Smooth muscle cell (in vitro differentiated cells): ENCODE data around the gene ARID5B. TPM values are rescaled to one million over a fixed set of nuclear protein-coding genes. Genes with fewer than 3 reads are reported as not detected.

Source experiments
- DNase-seq: peaks from one replicate; lab custom pipeline; 2025; ENCODE audit not compliant: unreplicated experiment; lab: John Stamatoyannopoulos, UW
- H2AFZ ChIP-seq: fragments of 200-600 bp; sonication (generic); 2 replicates; pipeline ENCODE4 v1.6.0; 2016; ENCODE audit warnings: antibody characterized with exemption, low read depth, mild to moderate bottlenecking
- H3F3A ChIP-seq: fragments of 200-600 bp; sonication (generic); 2 replicates; pipeline ENCODE4 v1.6.0; 2017; ENCODE audit warnings: antibody characterized with exemption, low read depth
- H3K27ac ChIP-seq: fragments of 200-600 bp; sonication (generic); 2 replicates; pipeline ENCODE4 v1.5.1; 2016; ENCODE audit warnings: low read depth, mild to moderate bottlenecking
- H3K27me3 ChIP-seq: fragments of 200-600 bp; sonication (generic); 2 replicates; pipeline ENCODE4 v1.6.1; 2016; ENCODE audit warnings: low read depth, mild to moderate bottlenecking
- H3K36me3 ChIP-seq: fragments of 200-600 bp; sonication (generic); 2 replicates; pipeline ENCODE4 v1.5.1; 2016; ENCODE audit warnings: low read depth
- H3K4me1 ChIP-seq: fragments of 200-600 bp; sonication (generic); 2 replicates; pipeline ENCODE4 v1.5.1; 2016; ENCODE audit warnings: low read depth
- H3K4me2 ChIP-seq: fragments of 200-600 bp; sonication (generic); 2 replicates; pipeline ENCODE4 v1.6.0; 2016; ENCODE audit warnings: mild to moderate bottlenecking
- H3K4me3 ChIP-seq: fragments of 200-600 bp; sonication (generic); 2 replicates; pipeline ENCODE4 v1.5.1; 2016; ENCODE audit warnings: mild to moderate bottlenecking
- H3K79me2 ChIP-seq: fragments of 200-600 bp; sonication (generic); 2 replicates; pipeline ENCODE4 v1.6.0; 2016; ENCODE audit warnings: low read depth, mild to moderate bottlenecking
- H3K9ac ChIP-seq: fragments of 200-600 bp; sonication (generic); 2 replicates; pipeline ENCODE4 v1.6.0; 2016; ENCODE audit warnings: low read depth
- H3K9me3 ChIP-seq: fragments of 200-600 bp; sonication (generic); replicated peaks from 2 replicates; pipeline ENCODE4 v1.5.1; 2016; ENCODE audit warnings: low read depth
- H4K20me1 ChIP-seq: fragments of 200-600 bp; sonication (generic); 2 replicates; pipeline ENCODE4 v1.6.0; 2016; ENCODE audit warnings: low read depth
- WGBS: methylation state at CpG from one replicate; pipeline ENCODE4 v1.1.7; 2016; ENCODE audit warnings: low lambda C conversion rate; 5-methylcytosine and 5-hydroxymethylcytosine counted together
- polyA plus RNA-seq: library from polyadenylated mRNA; unstranded; fragments of >200 nt; fragmentation: Nextera tagmentation; extraction: Ambion mirVana; gene quantifications from 2 replicates; pipeline ENCODE4 v1.2.1, GENCODE V29; 2016
- total RNA-seq: library from RNA; depleted of rRNA; stranded (reverse); fragments of >200 nt; gene quantifications from 2 replicates; pipeline ENCODE4 v1.2.3, GENCODE V29; 2014
- TF ChIP-seq, protein P1 (sequence below): fragments of 200-600 bp; sonication (generic); IDR thresholded peaks from 2 replicates; pipeline ENCODE4 v1.5.1; 2017; ENCODE audit warnings: borderline replicate concordance, mild to moderate bottlenecking, antibody characterized with exemption; ENCODE audit not compliant: insufficient read depth, poor library complexity, severe bottlenecking

The ARID5B gene
- total and polyA plus RNA-seq, 2 experiments from 2014 or later = 49.0 to 67.6 TPM

DNA sequence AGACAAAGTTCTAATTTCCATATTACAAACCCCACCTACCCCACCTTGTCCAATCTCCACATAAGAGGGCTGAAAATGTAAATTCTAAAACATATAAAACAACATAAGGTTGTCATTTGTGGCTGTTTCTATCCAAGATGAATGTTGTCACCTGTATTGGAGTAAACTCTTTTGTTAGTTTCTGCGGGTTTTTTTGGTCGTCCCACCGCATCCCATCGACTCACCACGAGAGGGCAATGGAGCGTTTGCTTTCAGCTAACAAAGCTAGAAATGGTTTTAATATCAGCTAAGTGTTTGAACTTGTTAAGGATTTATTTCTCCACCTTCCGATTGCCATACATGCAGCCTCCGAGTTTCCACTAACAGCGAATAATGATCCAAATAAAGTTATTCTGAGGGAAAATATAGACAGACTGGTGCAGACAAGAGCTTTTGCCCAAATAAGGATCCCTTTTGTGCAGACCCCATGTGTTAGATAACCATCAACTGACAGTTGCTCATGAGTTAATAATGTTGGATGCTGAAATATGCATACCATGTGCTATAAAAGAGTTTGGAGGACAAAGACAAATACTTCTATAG, 137.2 kb downstream of the ARID5B start:
- Histone ChIP-seq H3K4me1 (peaks cover 40% of the 10 kb centered on the region), H3K79me2 (peaks cover 57% of the 10 kb centered on the region), H3K9me3 (no peaks in the 10 kb centered on the region), H3K4me3 (peak overlapping the region; percentile 27), H3F3A (peaks cover 22% of the 10 kb centered on the region), H3K4me2 (peak overlapping the region; percentile 81), H3K9ac (peak overlapping the region; percentile 65), H4K20me1 (no peaks in the 10 kb centered on the region), H2AFZ (no peak overlapping the region), H3K27me3 (no peaks in the 10 kb centered on the region), H3K36me3 (no peaks in the 10 kb centered on the region), H3K27ac (peak overlapping the region; percentile 95)
- no peak for DNase-seq
- TF ChIP-seq, protein P1, sequence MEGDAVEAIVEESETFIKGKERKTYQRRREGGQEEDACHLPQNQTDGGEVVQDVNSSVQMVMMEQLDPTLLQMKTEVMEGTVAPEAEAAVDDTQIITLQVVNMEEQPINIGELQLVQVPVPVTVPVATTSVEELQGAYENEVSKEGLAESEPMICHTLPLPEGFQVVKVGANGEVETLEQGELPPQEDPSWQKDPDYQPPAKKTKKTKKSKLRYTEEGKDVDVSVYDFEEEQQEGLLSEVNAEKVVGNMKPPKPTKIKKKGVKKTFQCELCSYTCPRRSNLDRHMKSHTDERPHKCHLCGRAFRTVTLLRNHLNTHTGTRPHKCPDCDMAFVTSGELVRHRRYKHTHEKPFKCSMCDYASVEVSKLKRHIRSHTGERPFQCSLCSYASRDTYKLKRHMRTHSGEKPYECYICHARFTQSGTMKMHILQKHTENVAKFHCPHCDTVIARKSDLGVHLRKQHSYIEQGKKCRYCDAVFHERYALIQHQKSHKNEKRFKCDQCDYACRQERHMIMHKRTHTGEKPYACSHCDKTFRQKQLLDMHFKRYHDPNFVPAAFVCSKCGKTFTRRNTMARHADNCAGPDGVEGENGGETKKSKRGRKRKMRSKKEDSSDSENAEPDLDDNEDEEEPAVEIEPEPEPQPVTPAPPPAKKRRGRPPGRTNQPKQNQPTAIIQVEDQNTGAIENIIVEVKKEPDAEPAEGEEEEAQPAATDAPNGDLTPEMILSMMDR = peak; percentile 71
- 11% methylated on average over 9 of the region's 9 CpGs for WGBS

DNA sequence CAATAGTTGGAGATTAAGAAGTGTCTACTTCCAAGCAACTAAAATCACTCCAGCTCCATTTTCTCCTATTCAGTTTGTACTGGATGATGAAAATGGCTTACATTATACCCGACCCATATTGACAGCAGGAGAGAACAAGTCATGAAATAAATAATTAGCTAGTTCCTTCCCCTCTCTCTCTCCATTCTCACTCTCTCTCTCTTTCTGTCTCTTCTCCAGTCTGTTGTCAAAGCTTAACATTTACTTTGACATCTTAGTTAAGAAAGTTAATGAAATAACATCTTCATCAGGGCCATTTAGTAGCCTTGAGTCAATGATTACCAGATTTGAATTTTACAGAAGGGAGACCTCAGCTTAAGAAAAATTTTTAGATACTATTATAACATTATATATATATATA, 138.5 kb downstream of the ARID5B start:
- no peak for DNase-seq
- H3K36me3 ChIP-seq = no peaks in the 10 kb centered on the region
- peaks cover 18% of the 10 kb centered on the region for H3F3A ChIP-seq
- H3K27me3 ChIP-seq = no peaks in the 10 kb centered on the region
- H3K4me1 ChIP-seq = peaks cover 43% of the 10 kb centered on the region
- H3K4me2 ChIP-seq = peak overlapping the region; percentile 81
- WGBS = 71% methylated on average over 1 of the region's 1 CpG
- H3K4me3 ChIP-seq = no peak overlapping the region
- no peak overlapping the region for H3K9ac ChIP-seq
- TF ChIP-seq, protein P1 = no peak
- no peaks in the 10 kb centered on the region for H4K20me1 ChIP-seq
- H3K27ac ChIP-seq = peak overlapping the region; percentile 21
- H3K9me3 ChIP-seq = no peaks in the 10 kb centered on the region
- peaks cover 52% of the 10 kb centered on the region for H3K79me2 ChIP-seq
- no peak overlapping the region for H2AFZ ChIP-seq

DNA sequence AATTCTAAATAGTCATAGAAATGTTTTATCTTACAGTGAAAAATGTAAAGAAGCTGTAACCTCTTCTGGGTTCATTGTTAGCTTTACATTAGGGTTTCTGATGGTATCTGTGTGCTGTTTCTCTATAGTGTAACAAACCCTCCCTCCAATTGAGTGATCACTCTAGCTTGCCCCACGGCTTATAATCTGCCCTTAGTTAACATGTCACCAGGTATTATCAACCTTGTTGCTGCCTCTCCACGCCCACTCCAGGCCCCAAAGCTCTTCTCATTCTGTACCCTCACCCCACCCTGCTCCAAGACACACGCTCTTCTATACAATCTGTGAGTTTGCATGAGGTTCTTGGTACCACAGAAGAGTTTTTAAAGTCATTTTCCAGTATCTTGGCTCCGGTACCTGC, 139.4 kb downstream of the ARID5B start:
- no peak overlapping the region for H3K27ac ChIP-seq
- no peak for DNase-seq
- H3F3A ChIP-seq = peaks cover 18% of the 10 kb centered on the region
- no peak overlapping the region for H3K9ac ChIP-seq
- 68% methylated on average over 4 of the region's 4 CpGs for WGBS
- H3K36me3 ChIP-seq = no peaks in the 10 kb centered on the region
- no peak overlapping the region for H3K4me3 ChIP-seq
- H3K79me2 ChIP-seq = peaks cover 45% of the 10 kb centered on the region
- peaks cover 43% of the 10 kb centered on the region for H3K4me1 ChIP-seq
- H2AFZ ChIP-seq = no peak overlapping the region
- H3K27me3 ChIP-seq = no peaks in the 10 kb centered on the region
- TF ChIP-seq, protein P1 = no peak
- H3K9me3 ChIP-seq = no peaks in the 10 kb centered on the region
- H4K20me1 ChIP-seq = no peaks in the 10 kb centered on the region
- H3K4me2 ChIP-seq = no peak overlapping the region

DNA sequence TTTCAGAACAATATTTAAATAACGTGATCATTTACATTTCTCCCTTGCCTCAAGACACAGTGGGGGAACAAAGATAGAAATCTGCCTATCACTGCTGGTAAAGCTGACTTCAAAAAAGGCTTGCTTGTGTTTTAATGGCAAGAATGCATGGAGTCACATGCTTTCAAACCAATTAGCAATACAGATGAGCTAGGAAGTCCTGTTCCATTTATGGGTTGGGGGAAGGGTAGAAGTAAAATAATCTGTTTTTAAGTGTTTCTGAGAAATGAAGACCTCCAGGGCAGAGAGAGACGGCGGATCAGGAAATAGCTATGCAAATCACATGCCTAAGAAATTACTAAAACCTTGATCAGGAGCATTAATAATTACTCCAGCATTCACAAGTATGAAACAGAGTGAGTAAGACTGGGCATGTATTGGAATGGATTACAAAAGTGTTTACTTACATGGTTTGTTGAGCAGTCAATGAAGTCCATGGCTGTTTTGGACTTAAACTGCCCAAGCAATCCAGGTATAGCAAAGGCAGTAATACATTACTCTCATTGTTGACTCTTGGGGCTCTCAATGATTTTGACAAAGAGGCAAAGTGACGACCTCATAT, 142.0 kb downstream of the ARID5B start:
- Histone ChIP-seq H3F3A (peaks cover 21% of the 10 kb centered on the region), H3K9ac (peak overlapping the region; percentile 19), H3K27me3 (no peaks in the 10 kb centered on the region), H4K20me1 (peaks cover 3% of the 10 kb centered on the region), H2AFZ (no peak overlapping the region), H3K27ac (peak overlapping the region; percentile 100), H3K4me3 (no peak overlapping the region), H3K36me3 (no peaks in the 10 kb centered on the region), H3K79me2 (peaks cover 44% of the 10 kb centered on the region), H3K9me3 (no peaks in the 10 kb centered on the region), H3K4me1 (peaks cover 27% of the 10 kb centered on the region), H3K4me2 (peak overlapping the region; percentile 31)
- TF ChIP-seq, protein P1 = no peak
- WGBS = 21% methylated on average over 4 of the region's 4 CpGs
- DNase-seq = no peak
